HEK293 (cell line): ENCODE measurements around the gene NUP50.

Experiments used
- CTCF ChIA-PET: fragments of 350-600 bp; formaldehyde crosslinking; extraction: SDS; loops from one replicate; lab custom pipeline; 2021; ENCODE audit warnings: antibody characterized with exemption; lab: Yijun Ruan, JAX
- POLR2A ChIA-PET: fragments of 300-600 bp; formaldehyde crosslinking; extraction: SDS; loops from one replicate; lab custom pipeline; 2020; ENCODE audit warnings: antibody characterized with exemption, inconsistent platforms; lab: Yijun Ruan, JAX
- H3K27ac ChIP-seq: fragments of 200-500 bp; sonication (Bioruptor generic); 2 replicates; pipeline ENCODE4 v1.5.1; 2014; ENCODE audit warnings: low read depth, low read length, control low read depth, inconsistent platforms; ENCODE audit errors: extremely low read depth
- H3K36me3 ChIP-seq, 2 experiments: fragments of 200-500 bp in 1 of 2; sonication (Bioruptor generic) in 1 of 2; 1 replicate in 1 of 2; 2 replicates in 1 of 2; pipeline ENCODE4 v1.5.1; 2014 to 2017; ENCODE audit warnings: inconsistent platforms in 2 of 2, low read length in 2 of 2; ENCODE audit not compliant: control insufficient read depth in 2 of 2, insufficient read depth in 1 of 2
- H3K4me1 ChIP-seq: fragments of 200-500 bp; sonication (Bioruptor generic); 2 replicates; pipeline ENCODE4 v1.5.1; 2014; ENCODE audit warnings: mild to moderate bottlenecking, low read length, inconsistent platforms; ENCODE audit not compliant: control insufficient read depth, insufficient read depth
- H3K4me3 ChIP-seq: 2 replicates; pipeline ENCODE4 v1.5.1; 2011; ENCODE audit warnings: low read depth, mild to moderate bottlenecking, control low read depth, low read length, moderate library complexity
- H3K9me3 ChIP-seq: fragments of 200-500 bp; sonication (Bioruptor generic); 2 replicates; pipeline ENCODE4 v1.5.1; 2014; ENCODE audit warnings: low read depth, low read length, inconsistent platforms; ENCODE audit not compliant: control insufficient read depth, insufficient read depth
- EGR2 ChIP-seq: fragments of 450-650 bp; formaldehyde crosslinking; IDR thresholded peaks from 2 replicates; pipeline ENCODE4 v1.5.1; 2016; ENCODE audit warnings: low read depth, missing biosample characterization, missing genetic modification characterization
- HOXC10 ChIP-seq: sonication (generic); formaldehyde crosslinking; IDR thresholded peaks from 2 replicates; pipeline ENCODE4 v1.8.1; 2023; ENCODE audit warnings: mild to moderate bottlenecking, missing genetic modification reagents
- KLF10 ChIP-seq: fragments of 450-650 bp; IDR thresholded peaks from 2 replicates; pipeline ENCODE4 v1.5.1; 2018; ENCODE audit warnings: missing biosample characterization, mild to moderate bottlenecking, missing genetic modification characterization
- SETDB1 ChIP-seq: IDR thresholded peaks from one replicate; pipeline ENCODE4 v1.6.1; 2017; ENCODE audit warnings: mild to moderate bottlenecking, low read length, moderate library complexity, mixed read lengths; ENCODE audit not compliant: insufficient read length
- SP3 ChIP-seq: fragments of 450-650 bp; formaldehyde crosslinking; IDR thresholded peaks from 2 replicates; pipeline ENCODE4 v1.5.1; 2016; ENCODE audit warnings: missing biosample characterization, missing genetic modification characterization
- TCF7L2 ChIP-seq: IDR thresholded peaks from 2 replicates; pipeline ENCODE4 v1.6.1; 2011; ENCODE audit warnings: low read depth, mild to moderate bottlenecking, inconsistent platforms, low read length, moderate library complexity, borderline replicate concordance
- YY1 ChIP-seq: fragments of 450-650 bp; formaldehyde crosslinking; IDR thresholded peaks from 2 replicates; pipeline ENCODE4 v1.5.1; 2018; ENCODE audit warnings: missing biosample characterization, missing genetic modification characterization
- ZBTB20 ChIP-seq: fragments of 450-650 bp; formaldehyde crosslinking; IDR thresholded peaks from 2 replicates; pipeline ENCODE4 v1.5.1; 2016; ENCODE audit warnings: missing biosample characterization, missing genetic modification characterization
- ZFHX2 ChIP-seq: fragments of 450-650 bp; formaldehyde crosslinking; conservative IDR thresholded peaks from 2 replicates; pipeline ENCODE4 v1.5.1; 2016; ENCODE audit warnings: missing biosample characterization, missing genetic modification characterization
- ZNF114 ChIP-seq: fragments of 450-650 bp; formaldehyde crosslinking; IDR thresholded peaks from 2 replicates; pipeline ENCODE4 v1.5.0; 2017; ENCODE audit warnings: missing biosample characterization, missing genetic modification characterization
- ZNF121 ChIP-seq: fragments of 450-650 bp; formaldehyde crosslinking; IDR thresholded peaks from 2 replicates; pipeline ENCODE4 v1.5.1; 2016; ENCODE audit warnings: missing biosample characterization, missing genetic modification characterization
- ZNF146 ChIP-seq: fragments of 450-650 bp; formaldehyde crosslinking; IDR thresholded peaks from 2 replicates; pipeline ENCODE4 v1.5.1; 2016; ENCODE audit warnings: missing biosample characterization, missing genetic modification characterization
- ZNF19 ChIP-seq: fragments of 450-650 bp; formaldehyde crosslinking; IDR thresholded peaks from 2 replicates; pipeline ENCODE4; 2016; ENCODE audit warnings: missing biosample characterization, missing genetic modification characterization, low read depth
- ZNF211 ChIP-seq: fragments of 450-650 bp; formaldehyde crosslinking; IDR thresholded peaks from 2 replicates; pipeline ENCODE4 v1.5.1; 2016; ENCODE audit warnings: low read depth, missing biosample characterization, missing genetic modification characterization
- ZNF214 ChIP-seq: fragments of 450-650 bp; formaldehyde crosslinking; IDR thresholded peaks from 2 replicates; pipeline ENCODE4 v1.5.1; 2017; ENCODE audit warnings: missing biosample characterization, mild to moderate bottlenecking, missing genetic modification characterization, borderline replicate concordance
- ZNF23 ChIP-seq: fragments of 450-650 bp; formaldehyde crosslinking; IDR thresholded peaks from 2 replicates; pipeline ENCODE4 v1.5.1; 2016; ENCODE audit warnings: missing biosample characterization, missing genetic modification characterization, borderline replicate concordance
- ZNF335 ChIP-seq: fragments of 450-650 bp; formaldehyde crosslinking; conservative IDR thresholded peaks from 2 replicates; pipeline ENCODE4 v1.5.1; 2016; ENCODE audit warnings: missing biosample characterization, missing genetic modification characterization
- ZNF354C ChIP-seq: fragments of 450-650 bp; formaldehyde crosslinking; IDR thresholded peaks from 2 replicates; pipeline ENCODE4 v1.5.1; 2016; ENCODE audit warnings: missing biosample characterization, missing genetic modification characterization, low read depth, borderline replicate concordance
- ZNF366 ChIP-seq: fragments of 450-650 bp; formaldehyde crosslinking; conservative IDR thresholded peaks from 2 replicates; pipeline ENCODE4 v1.5.1; 2016; ENCODE audit warnings: missing biosample characterization, missing genetic modification characterization
- ZNF394 ChIP-seq: fragments of 450-650 bp; formaldehyde crosslinking; IDR thresholded peaks from 2 replicates; pipeline ENCODE4 v1.5.1; 2016; ENCODE audit warnings: missing biosample characterization, missing genetic modification characterization, mild to moderate bottlenecking, moderate library complexity, borderline replicate concordance
- ZNF473 ChIP-seq: fragments of 450-650 bp; formaldehyde crosslinking; IDR thresholded peaks from 2 replicates; pipeline ENCODE4 v1.5.1; 2017; ENCODE audit warnings: missing biosample characterization, missing genetic modification characterization
- ZNF530 ChIP-seq: fragments of 450-650 bp; formaldehyde crosslinking; IDR thresholded peaks from 2 replicates; pipeline ENCODE4 v1.5.1; 2016; ENCODE audit warnings: low read depth, missing biosample characterization, missing genetic modification characterization
- ZNF558 ChIP-seq: fragments of 450-650 bp; formaldehyde crosslinking; IDR thresholded peaks from 2 replicates; pipeline ENCODE4 v1.5.1; 2016; ENCODE audit warnings: missing biosample characterization, missing genetic modification characterization
- ZNF571 ChIP-seq: fragments of 450-650 bp; formaldehyde crosslinking; IDR thresholded peaks from 2 replicates; pipeline ENCODE4 v1.5.0; 2017; ENCODE audit warnings: missing biosample characterization, missing genetic modification characterization
- ZNF660 ChIP-seq: fragments of 450-650 bp; IDR thresholded peaks from 2 replicates; pipeline ENCODE4 v1.5.1; 2018; ENCODE audit warnings: missing biosample characterization, mild to moderate bottlenecking, missing genetic modification characterization
- ZNF670 ChIP-seq: fragments of 450-650 bp; formaldehyde crosslinking; IDR thresholded peaks from 2 replicates; pipeline ENCODE4 v1.5.1; 2016; ENCODE audit warnings: missing biosample characterization, missing genetic modification characterization, low read depth
- ZNF677 ChIP-seq: fragments of 450-650 bp; IDR thresholded peaks from 2 replicates; pipeline ENCODE4 v1.5.0; 2018; ENCODE audit warnings: missing biosample characterization, mild to moderate bottlenecking, missing genetic modification characterization, moderate library complexity
- ZNF747 ChIP-seq: fragments of 450-650 bp; formaldehyde crosslinking; IDR thresholded peaks from 2 replicates; pipeline ENCODE4 v1.5.1; 2016; ENCODE audit warnings: missing biosample characterization, missing genetic modification characterization
- ZNF768 ChIP-seq: fragments of 450-650 bp; formaldehyde crosslinking; IDR thresholded peaks from 2 replicates; pipeline ENCODE4 v1.5.1; 2018; ENCODE audit warnings: missing biosample characterization, mild to moderate bottlenecking, missing genetic modification characterization
- ZNF837 ChIP-seq: fragments of 450-650 bp; formaldehyde crosslinking; IDR thresholded peaks from 2 replicates; pipeline ENCODE4 v1.5.1; 2016; ENCODE audit warnings: missing biosample characterization, missing genetic modification characterization
- ZSCAN18 ChIP-seq: fragments of 450-650 bp; formaldehyde crosslinking; IDR thresholded peaks from 2 replicates; pipeline ENCODE4 v1.5.1; 2016; ENCODE audit warnings: missing biosample characterization, missing genetic modification characterization

Gene NUP50

GRCh38 chr22:45217345-45217744, 53.6 kb downstream of the NUP50 start (continued):
- TF ChIP-seq ZNF19: no peak
- no peak for TF ChIP-seq HOXC10 (CRISPR knock-in tag)
- TF ChIP-seq ZNF571: no peak
- TF ChIP-seq ZNF23 (tag by site-specific recombination): no peak
- TF ChIP-seq, all 188 proteins: peak for 0

- POLR2A ChIA-PET: no interaction called here
Observed at GRCh38 chr22:45217806-45218205, 54.1 kb downstream of the NUP50 start.

GRCh38 chr22:45218976-45219375, 55.3 kb downstream of the NUP50 start:
- no peak overlapping the region for H3K4me3 ChIP-seq
- ChIA-PET POLR2A (no interaction called here), CTCF (interaction anchor here (4.6 kb wide), 1 partner anchor 10 kb away, joined by 25 read pairs; no protein-coding TSS in a partner anchor)
- H3K36me3 ChIP-seq: no peaks in the 10 kb centered on the region; a peak in 1 of 3 replicates
- no peaks in the 10 kb centered on the region for H3K9me3 ChIP-seq
- no peak overlapping the region for H3K27ac ChIP-seq
- TF ChIP-seq EGR2 (tag by site-specific recombination): 0 out of 2 replicates have a peak, but pooled peaks have one; percentile 31
- no peak for TF ChIP-seq ZNF366
- TF ChIP-seq ZFHX2 (tag by site-specific recombination): peak; percentile 39; the same call in 1 of the 2 replicates
- peaks cover 5% of the 10 kb centered on the region for H3K4me1 ChIP-seq

More at GRCh38 chr22:45217806-45218205, 54.1 kb downstream of the NUP50 start:
- Histone ChIP-seq H3K4me1 (no peaks in the 10 kb centered on the region), H3K9me3 (no peaks in the 10 kb centered on the region), H3K4me3 (no peak overlapping the region)
- CTCF ChIA-PET: interaction anchor here (0.5 to 4.6 kb wide), 3 partner anchors 9 to 58 kb away, joined by 3 to 25 read pairs (median 6); no protein-coding TSS in a partner anchor
- TF ChIP-seq ZNF335 (tag by site-specific recombination) (no peak), ZSCAN18 (tag by site-specific recombination) (no peak), ZNF530 (tag by site-specific recombination) (no peak), ZNF23 (tag by site-specific recombination) (no peak), ZNF394 (tag by site-specific recombination) (no peak), ZNF670 (tag by site-specific recombination) (no peak), ZNF660 (no peak), ZNF146 (tag by site-specific recombination) (no peak), ZNF768 (tag by site-specific recombination) (no peak), ZNF837 (tag by site-specific recombination) (no peak), ZBTB20 (tag by site-specific recombination) (no peak), ZNF214 (no peak)
- TF ChIP-seq, all 188 proteins: peak for 0
- Histone ChIP-seq H3K36me3 (no peaks in the 10 kb centered on the region; a peak in 1 of 3 replicates), H3K27ac (no peak overlapping the region)

GRCh38 chr22:45221201-45221600, 57.5 kb downstream of the NUP50 start:
- Histone ChIP-seq H3K9me3 (no peaks in the 10 kb centered on the region), H3K36me3 (no peaks in the 10 kb centered on the region; a peak in 1 of 3 replicates), H3K4me1 (peaks cover 5% of the 10 kb centered on the region), H3K4me3 (no peak overlapping the region), H3K27ac (no peak overlapping the region)
- ChIA-PET POLR2A (no interaction called here), CTCF (interaction anchor here (4.6 kb wide), 1 partner anchor 12 kb away, joined by 25 read pairs; no protein-coding TSS in a partner anchor)
- TF ChIP-seq ZNF211: no peak
- TF ChIP-seq ZNF677 (tag by site-specific recombination): no peak
- TF ChIP-seq ZNF670 (tag by site-specific recombination): no peak
- TF ChIP-seq ZNF747 (tag by site-specific recombination): no peak
- no peak for TF ChIP-seq SETDB1
- TF ChIP-seq ZNF354C: no peak
- no peak for TF ChIP-seq YY1 (tag by site-specific recombination)
- no peak for TF ChIP-seq ZNF19
- TF ChIP-seq ZNF558 (tag by site-specific recombination): no peak
- TF ChIP-seq ZNF114: no peak
- no peak for TF ChIP-seq ZNF837 (tag by site-specific recombination)
- no peak for TF ChIP-seq ZNF121 (tag by site-specific recombination)
- TF ChIP-seq KLF10: no peak
- TF ChIP-seq SP3 (tag by site-specific recombination): no peak
- no peak for TF ChIP-seq TCF7L2
- TF ChIP-seq ZNF146 (tag by site-specific recombination): no peak
- TF ChIP-seq ZNF473 (tag by site-specific recombination): no peak
